ENCODE measurements around the gene RHBG. TPM values are rescaled to one million over a fixed set of nuclear protein-coding genes. Genes with fewer than 3 reads are reported as not detected.

RHBG gene
- total RNA-seq, 1 experiment from 2014 or later: 5.7 TPM

GRCh38 chr1:156417401-156418020 is 48.5 kb downstream of the RHBG start:
- peaks cover 0 to 13% of the 10 kb centered on the region in 2 experiments; a peak in 1 of 4 replicates for H3K36me3 ChIP-seq (ENCODE audit: control insufficient read depth in 1 of 2, insufficient read depth in 2 of 2, low read length in 2 of 2)
- peaks cover 59% of the 10 kb centered on the region for H3K79me2 ChIP-seq (ENCODE audit: insufficient read depth, low read length)
- no peaks in the 10 kb centered on the region for H3K27me3 ChIP-seq (ENCODE audit: insufficient read depth, low read length)
- H3K9me2 ChIP-seq (ENCODE audit: insufficient read depth): no peaks in the 10 kb centered on the region
- DNase-seq (ENCODE audit: low read depth, low spot score) (no peak), ATAC-seq (no peak)
- no TSS peak for BruUV-seq (replicated peaks)
- H3K9ac ChIP-seq (ENCODE audit: low read length): no peak overlapping the region
- no peaks in the 10 kb centered on the region for H3K9me3 ChIP-seq (ENCODE audit: control insufficient read depth in 1 of 2, insufficient read depth in 1 of 2, low read depth in 1 of 2, low read length in 2 of 2)
- no peak overlapping the region for H3K27ac ChIP-seq (ENCODE audit: low read depth, low read length)
- peaks cover 8 to 38% of the 10 kb centered on the region in 2 experiments; a peak in 3 of 4 replicates for H3K4me1 ChIP-seq (ENCODE audit: control insufficient read depth in 1 of 2, insufficient read depth in 2 of 2, low read length in 2 of 2)
- no peak overlapping the region for H3K4me3 ChIP-seq (replicated peaks in 1 of 2; ENCODE audit: low read depth in 1 of 2, low read length in 2 of 2)
- POLR2A ChIA-PET: no interaction called here
- intact Hi-C loops (cut with micrococcal nuclease): no loop called here
- RAD21 ChIA-PET (ENCODE audit: low non-redundant PET in 1 of 2, low total read pairs in 2 of 2, uncharacterized antibody in 2 of 2, unreplicated experiment in 2 of 2): no interaction called here
- CTCF ChIA-PET: no interaction called here
- H4K20me1 ChIP-seq (ENCODE audit: insufficient read depth): no peaks in the 10 kb centered on the region
- TF ChIP-seq YY1 (IDR thresholded peaks at IDR 0.05; ENCODE audit: extremely low read depth, insufficient replicate concordance, low read depth, low read length) (no peak), SP1 (IDR thresholded peaks at IDR 0.05; ENCODE audit: low read depth) (no peak), REST (IDR thresholded peaks at IDR 0.05; ENCODE audit: low read depth) (no peak), ZFX (IDR thresholded peaks at IDR 0.05) (no peak), CTCF (IDR thresholded peaks at IDR 0.05 in 2 of 3, conservative IDR thresholded peaks at IDR 0.05 in 1 of 3; ENCODE audit: borderline replicate concordance in 1 of 3, insufficient read depth in 1 of 3, low read depth in 2 of 3, low read length in 2 of 3) (no peak)
- H2AFZ ChIP-seq (ENCODE audit: low read depth, low read length, poor library complexity, severe bottlenecking): no peak overlapping the region
- no peak overlapping the region for H3K4me2 ChIP-seq (ENCODE audit: low read length)
